Measurements from ENCODE around the gene GULP1.

DNA sequence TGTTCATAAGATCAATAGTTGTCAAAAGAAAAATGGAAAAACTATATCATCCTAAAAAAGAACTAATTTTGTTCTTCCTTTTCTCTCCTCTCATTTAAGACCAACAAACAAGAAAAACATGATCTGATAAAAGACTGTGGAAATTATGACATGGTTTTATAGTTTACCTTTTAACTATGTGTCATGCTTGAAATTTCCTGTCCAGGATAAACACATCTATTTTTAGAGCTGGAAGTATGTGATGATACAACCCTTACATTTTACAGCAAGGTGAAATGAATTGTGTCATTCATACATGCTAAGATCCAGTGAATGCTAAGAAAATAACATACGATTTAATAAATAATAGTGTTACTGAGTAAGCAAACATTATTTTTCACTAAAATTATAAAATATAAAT, 89.9 kb downstream of the GULP1 start:
- TF ChIP-seq, protein P1, sequence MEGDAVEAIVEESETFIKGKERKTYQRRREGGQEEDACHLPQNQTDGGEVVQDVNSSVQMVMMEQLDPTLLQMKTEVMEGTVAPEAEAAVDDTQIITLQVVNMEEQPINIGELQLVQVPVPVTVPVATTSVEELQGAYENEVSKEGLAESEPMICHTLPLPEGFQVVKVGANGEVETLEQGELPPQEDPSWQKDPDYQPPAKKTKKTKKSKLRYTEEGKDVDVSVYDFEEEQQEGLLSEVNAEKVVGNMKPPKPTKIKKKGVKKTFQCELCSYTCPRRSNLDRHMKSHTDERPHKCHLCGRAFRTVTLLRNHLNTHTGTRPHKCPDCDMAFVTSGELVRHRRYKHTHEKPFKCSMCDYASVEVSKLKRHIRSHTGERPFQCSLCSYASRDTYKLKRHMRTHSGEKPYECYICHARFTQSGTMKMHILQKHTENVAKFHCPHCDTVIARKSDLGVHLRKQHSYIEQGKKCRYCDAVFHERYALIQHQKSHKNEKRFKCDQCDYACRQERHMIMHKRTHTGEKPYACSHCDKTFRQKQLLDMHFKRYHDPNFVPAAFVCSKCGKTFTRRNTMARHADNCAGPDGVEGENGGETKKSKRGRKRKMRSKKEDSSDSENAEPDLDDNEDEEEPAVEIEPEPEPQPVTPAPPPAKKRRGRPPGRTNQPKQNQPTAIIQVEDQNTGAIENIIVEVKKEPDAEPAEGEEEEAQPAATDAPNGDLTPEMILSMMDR (IDR thresholded peaks at IDR 0.05; ENCODE audit: low read depth, low read length, poor library complexity, severe bottlenecking), result no peak
- no peak for TF ChIP-seq EZH2phosphoT487 (IDR thresholded peaks at IDR 0.05; ENCODE audit: borderline replicate concordance, low read length)
